IMR-90 (cell line): ENCODE measurements around the gene LLGL1. TPM values are rescaled to one million over a fixed set of nuclear protein-coding genes. Genes with fewer than 3 reads are reported as not detected.

Experiments used
- ATAC-seq: fragments of 200-7000 bp; cut with Tn5 transposase; 2 replicates; pipeline ENCODE4 v1.9.1; 2020; ENCODE audit warnings: low read depth, mild to moderate bottlenecking, moderate library complexity
- BruUV-seq: library from RNA; stranded (reverse); fragments of 400-500 nt; replicated peaks from 2 replicates; lab custom pipeline; 2021; lab: Mats Ljungman, UMichigan
- CTCF ChIA-PET: fragments of 300-600 bp; formaldehyde crosslinking; extraction: SDS; loops from one replicate; lab custom pipeline; 2021; ENCODE audit warnings: antibody characterized with exemption; lab: Yijun Ruan, JAX
- POLR2A ChIA-PET: fragments of 300-600 bp; sonication (Branson Sonifier 250); formaldehyde crosslinking; loops from one replicate; lab custom pipeline; 2022; ENCODE audit warnings: antibody characterized with exemption; ENCODE audit not compliant: unreplicated experiment; lab: Charles Lee
- DNase-seq: peaks from one replicate; pipeline ENCODE4 v3.0.0; 2013
- H2AFZ ChIP-seq: replicated peaks from 2 replicates; pipeline ENCODE3; 2013; ENCODE audit warnings: low read length, mild to moderate bottlenecking; ENCODE audit not compliant: poor library complexity
- H2AK5ac ChIP-seq: 2 replicates; pipeline ENCODE4 v1.6.1; 2013; ENCODE audit warnings: low read depth, low read length, inconsistent platforms
- H2AK9ac ChIP-seq: replicated peaks from 2 replicates; pipeline ENCODE3; 2013; ENCODE audit warnings: mild to moderate bottlenecking, low read depth, low read length, moderate library complexity; ENCODE audit not compliant: poor library complexity
- H2BK120ac ChIP-seq: 2 replicates; pipeline ENCODE4 v1.6.1; 2013; ENCODE audit warnings: low read depth, low read length, inconsistent platforms
- H2BK15ac ChIP-seq: 3 replicates; pipeline ENCODE4 v1.6.1; 2013; ENCODE audit warnings: low read depth, low read length, inconsistent platforms
- H2BK20ac ChIP-seq: 2 replicates; pipeline ENCODE4 v1.6.1; 2013; ENCODE audit warnings: low read depth, mild to moderate bottlenecking, inconsistent platforms, low read length, moderate library complexity
- H2BK5ac ChIP-seq: 2 replicates; pipeline ENCODE4 v1.6.1; 2013; ENCODE audit warnings: mild to moderate bottlenecking, low read depth, low read length, inconsistent platforms; ENCODE audit not compliant: poor library complexity, severe bottlenecking
- H3K14ac ChIP-seq: replicated peaks from 2 replicates; pipeline ENCODE4 v1.6.1; 2013; ENCODE audit warnings: low read depth, low read length, inconsistent platforms
- H3K18ac ChIP-seq: 2 replicates; pipeline ENCODE4 v1.6.1; 2013; ENCODE audit warnings: low read depth, low read length, control low read depth
- H3K23ac ChIP-seq: 2 replicates; pipeline ENCODE4 v1.6.1; 2013; ENCODE audit warnings: low read depth, low read length, inconsistent platforms
- H3K27ac ChIP-seq: 2 replicates; pipeline ENCODE4 v1.5.1; 2013; ENCODE audit warnings: mild to moderate bottlenecking, control low read depth, low read length; ENCODE audit not compliant: insufficient read depth
- H3K27me3 ChIP-seq: 2 replicates; pipeline ENCODE4 v1.6.1; 2013; ENCODE audit warnings: low read length; ENCODE audit not compliant: control insufficient read depth, insufficient read depth
- H3K36me3 ChIP-seq: 2 replicates; pipeline ENCODE4 v1.6.1; 2013; ENCODE audit warnings: low read length, mixed read lengths; ENCODE audit not compliant: control insufficient read depth, insufficient read depth
- H3K4ac ChIP-seq: 2 replicates; pipeline ENCODE4 v1.6.1; 2013; ENCODE audit warnings: low read depth, low read length, inconsistent platforms
- H3K4me1 ChIP-seq: 2 replicates; pipeline ENCODE4 v1.6.1; 2013; ENCODE audit warnings: low read length, mixed read lengths; ENCODE audit not compliant: control insufficient read depth, insufficient read depth
- H3K4me2 ChIP-seq: 2 replicates; pipeline ENCODE4 v1.6.1; 2013; ENCODE audit warnings: low read depth, mild to moderate bottlenecking, control low read depth, low read length, moderate library complexity
- H3K4me3 ChIP-seq: 2 replicates; pipeline ENCODE4 v1.5.1; 2013; ENCODE audit warnings: low read depth, mild to moderate bottlenecking, control low read depth, low read length, moderate library complexity; ENCODE audit not compliant: insufficient read depth
- H3K56ac ChIP-seq: 2 replicates; pipeline ENCODE4 v1.6.1; 2013; ENCODE audit warnings: low read length, inconsistent platforms; ENCODE audit not compliant: insufficient read depth; ENCODE audit errors: extremely low read depth
- H3K79me1 ChIP-seq, 2 experiments: 2 replicates each; pipeline ENCODE4 v1.6.1; 2013; ENCODE audit warnings: low read length in 2 of 2, inconsistent platforms in 1 of 2, low read depth in 1 of 2
- H3K9ac ChIP-seq: 2 replicates; pipeline ENCODE4 v1.6.1; 2013; ENCODE audit warnings: low read depth, low read length, control low read depth
- H3K9me1 ChIP-seq: 2 replicates; pipeline ENCODE4 v1.6.1; 2013; ENCODE audit warnings: low read length, inconsistent platforms; ENCODE audit not compliant: insufficient read depth
- H3K9me3 ChIP-seq: 2 replicates; pipeline ENCODE4 v1.6.1; 2013; ENCODE audit warnings: low read length; ENCODE audit not compliant: control insufficient read depth, insufficient read depth
- H4K20me1 ChIP-seq: 2 replicates; pipeline ENCODE4 v1.6.1; 2013; ENCODE audit warnings: low read length, inconsistent platforms; ENCODE audit not compliant: insufficient read depth
- H4K5ac ChIP-seq: 2 replicates; pipeline ENCODE4 v1.6.1; 2013; ENCODE audit warnings: mild to moderate bottlenecking, low read depth, low read length, control low read depth
- H4K8ac ChIP-seq, 2 experiments: 2 replicates each; pipeline ENCODE4 v1.6.1; 2013; ENCODE audit warnings: low read depth in 2 of 2, low read length in 2 of 2, control low read depth in 1 of 2, inconsistent platforms in 1 of 2
- H4K91ac ChIP-seq: 2 replicates; pipeline ENCODE4 v1.6.1; 2013; ENCODE audit warnings: low read depth, low read length, inconsistent platforms; ENCODE audit not compliant: insufficient read depth
- NFE2L2 ChIP-seq: fragments of 150-350 bp; IDR thresholded peaks from 2 replicates; pipeline ENCODE4 v1.6.1; 2016; ENCODE audit warnings: low read depth, mild to moderate bottlenecking, low read length
- POLR2A ChIP-seq: IDR thresholded peaks from 2 replicates; pipeline ENCODE4 v1.6.1; 2012; ENCODE audit warnings: mild to moderate bottlenecking, low read depth, low read length
- USF2 ChIP-seq: fragments of 150-350 bp; IDR thresholded peaks from 2 replicates; pipeline ENCODE4 v1.6.1; 2017; ENCODE audit warnings: mild to moderate bottlenecking, antibody characterized with exemption, low read length, low read depth
- whole genome bisulfite sequencing, 2 experiments: methylation state at CpG; one replicate each; pipeline versions ENCODE4 v1.1.5 to v1.1.7; 2013; ENCODE audit warnings: missing lambda C conversion rate in 2 of 2; ENCODE audit not compliant: insufficient read length in 1 of 2; ENCODE audit errors: extremely low coverage in 2 of 2; 5-methylcytosine and 5-hydroxymethylcytosine counted together
- dilution Hi-C: fragments of 300-500 bp; cut with HindIII; formaldehyde crosslinking; loops from one replicate; pipeline ENCODE4 v1.14.3; 2018; ENCODE audit warnings: low sequenced_read_pairs; ENCODE audit not compliant: unreplicated experiment
- in situ Hi-C: fragments of 300-500 bp; cut with MboI; formaldehyde crosslinking; loops from 3 replicates; pipeline ENCODE4 v1.14.3; 2019; ENCODE audit warnings: low sequenced_read_pairs, inconsistent platforms, mixed read lengths
- intact Hi-C: fragments of 100-400 bp; cut with micrococcal nuclease; formaldehyde crosslinking; loops from 2 replicates; pipeline ENCODE4 v1.10.0; 2022
- polyA plus RNA-seq, 3 experiments: library from polyadenylated mRNA; depleted of rRNA; stranded (reverse); fragments of >200 nt; gene quantifications; 2 replicates each; pipeline ENCODE4 v1.2.3, GENCODE V29; 2012; ENCODE audit warnings: low replicate concordance in 1 of 3
- total RNA-seq: library from RNA; depleted of rRNA; stranded (reverse); fragments of >200 nt; gene quantifications from 2 replicates; pipeline ENCODE4 v1.2.3, GENCODE V29; 2012

The LLGL1 gene
- total and polyA plus RNA-seq, 2 of the 4 experiments (the other 2 are of a cell fraction), result 40.1 to 52.9 TPM

- no TSS peak for BruUV-seq
- H3K9ac ChIP-seq, result no peak overlapping the region
- no peak overlapping the region for H2AK9ac ChIP-seq
- no peak overlapping the region for H4K5ac ChIP-seq
- peaks cover 16 to 74% of the 10 kb centered on the region in 2 experiments for H3K79me1 ChIP-seq
- no peak for TF ChIP-seq NFE2L2
- no peak for TF ChIP-seq POLR2A
- TF ChIP-seq USF2, result no peak
- H2BK20ac ChIP-seq, result no peak overlapping the region
- H3K36me3 ChIP-seq, result peaks cover 27% of the 10 kb centered on the region; the same call in 1 of the 2 replicates
- H3K14ac ChIP-seq, result no peak overlapping the region
- no peak overlapping the region for H2BK5ac ChIP-seq
- DNase-seq (no peak), ATAC-seq (no peak)
- no peak overlapping the region for H3K4ac ChIP-seq
- no peaks in the 10 kb centered on the region for H3K27me3 ChIP-seq
- no peak overlapping the region for H2AFZ ChIP-seq
- no peak overlapping the region for H3K27ac ChIP-seq
- peaks cover 11% of the 10 kb centered on the region for H3K4me1 ChIP-seq
- H2AK5ac ChIP-seq, result no peak overlapping the region
- no peak overlapping the region for H2BK120ac ChIP-seq
- H3K56ac ChIP-seq, result no peak overlapping the region
- no peak overlapping the region for H3K4me2 ChIP-seq
- peaks cover 7% of the 10 kb centered on the region for H3K9me1 ChIP-seq
- intact Hi-C loops (no loop called here), in situ Hi-C loops (no loop called here), dilution Hi-C loops (no loop called here)
- ChIA-PET CTCF (no interaction called here), POLR2A (no interaction called here)
- no peak overlapping the region for H4K8ac ChIP-seq
- no peaks in the 10 kb centered on the region for H3K9me3 ChIP-seq
- no peak overlapping the region for H4K91ac ChIP-seq
- H4K20me1 ChIP-seq, result peaks cover 61% of the 10 kb centered on the region
- H3K18ac ChIP-seq, result no peak overlapping the region
- 93% methylated on average over 3 of the region's 7 CpGs; no CpG with 5 or more reads in 1 of the 2 experiments for WGBS, 2 experiments
- H3K4me3 ChIP-seq, result no peak overlapping the region
- H3K23ac ChIP-seq, result no peak overlapping the region
- H2BK15ac ChIP-seq, result no peak overlapping the region
These were observed 4.3 kb downstream of the LLGL1 start for GRCh38 chr17:18229771-18230170.
